ENCODE data around the gene RAD51B.

Gene RAD51B

GRCh38 chr14:68704736-68705720 lies 885.4 kb downstream of the RAD51B start:
- DNase-seq: no peak

- no peak for DNase-seq
Observed at GRCh38 chr14:68705741-68706283, 886.2 kb downstream of the RAD51B start.

GRCh38 chr14:68707482-68707881 lies 887.9 kb downstream of the RAD51B start:
- no peak for DNase-seq

GRCh38 chr14:68708343-68708742 lies 888.8 kb downstream of the RAD51B start:
- DNase-seq: no peak

GRCh38 chr14:68709007-68709406 lies 889.4 kb downstream of the RAD51B start:
- no peak for DNase-seq

GRCh38 chr14:68710776-68711175 lies 891.2 kb downstream of the RAD51B start:
- DNase-seq: no peak

- no peak for DNase-seq
Observed at GRCh38 chr14:68711561-68712309, 892.2 kb downstream of the RAD51B start.

- no peak for DNase-seq
Observed at GRCh38 chr14:68712703-68713370, 893.3 kb downstream of the RAD51B start.

- DNase-seq: no peak
Observed at GRCh38 chr14:68713782-68714181, 894.2 kb downstream of the RAD51B start.

- no peak for DNase-seq
Observed at GRCh38 chr14:68714991-68715924, 895.7 kb downstream of the RAD51B start.

- no peak for DNase-seq
Observed at GRCh38 chr14:68716698-68717097, 897.1 kb downstream of the RAD51B start.

GRCh38 chr14:68718023-68718990 lies 898.7 kb downstream of the RAD51B start:
- DNase-seq: no peak

GRCh38 chr14:68719634-68720384 lies 900.2 kb downstream of the RAD51B start:
- no peak for DNase-seq

- DNase-seq: no peak
Observed at GRCh38 chr14:68722186-68722585, 902.6 kb downstream of the RAD51B start.

- DNase-seq: no peak
Observed at GRCh38 chr14:68722968-68723566, 903.5 kb downstream of the RAD51B start.

- DNase-seq: no peak
Observed at GRCh38 chr14:68723808-68724268, 904.3 kb downstream of the RAD51B start.

GRCh38 chr14:68724914-68725313 lies 905.3 kb downstream of the RAD51B start:
- no peak for DNase-seq

- no peak for DNase-seq
Observed at GRCh38 chr14:68726093-68726695, 906.6 kb downstream of the RAD51B start.
